AG09319 (cell line): ENCODE results near the gene SMCO4.
"Not testable (repeated sequence)": the region's sequence is repeated elsewhere in the genome, so short reads cannot be mapped to it uniquely, and the experiment has no call there.

Experiments used
- DNase-seq: peaks from one replicate; pipeline ENCODE4 v3.0.0-alpha.2; 2010; ENCODE audit warnings: low read depth; ENCODE audit errors: extremely low read depth
- CTCF ChIP-seq: IDR thresholded peaks from 2 replicates; pipeline ENCODE4 v1.5.1; 2011; ENCODE audit warnings: low read depth, mild to moderate bottlenecking, inconsistent platforms, low read length, moderate library complexity

SMCO4 gene

DNA sequence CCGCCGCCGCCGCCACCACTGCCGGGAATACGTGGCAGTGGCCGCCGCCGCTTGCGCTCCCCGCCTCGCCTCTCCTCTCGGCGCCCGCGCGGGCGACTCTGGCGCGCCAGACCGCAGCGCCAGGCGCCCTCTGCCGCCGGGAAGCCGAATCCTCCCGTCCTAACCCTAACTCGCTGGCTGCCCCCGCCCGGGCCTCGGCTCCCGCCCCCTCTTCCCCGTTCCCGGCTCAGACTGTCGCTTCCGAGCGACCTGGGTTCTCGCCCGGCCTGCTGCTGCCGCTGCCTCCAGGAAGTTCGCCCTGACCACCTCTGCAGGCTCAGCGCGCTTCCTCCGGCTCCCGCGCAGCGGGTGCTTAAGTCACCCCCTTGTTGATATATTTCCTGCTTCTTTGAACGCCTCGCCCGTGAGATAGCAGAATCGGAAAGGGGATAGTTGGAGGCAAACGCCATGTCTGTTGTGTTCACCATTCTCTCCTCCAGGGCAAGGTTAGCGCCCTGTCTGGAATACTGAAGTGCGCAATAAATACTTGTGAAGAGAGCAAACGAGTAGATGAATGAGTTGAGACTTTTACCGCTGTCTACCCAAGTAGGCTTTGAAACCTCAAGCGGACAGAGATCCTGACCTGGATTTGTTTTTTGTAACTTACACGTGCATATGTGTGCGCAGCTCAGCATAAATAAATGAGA is at the start of gene SMCO4:
TSS of gene SMCO4 (minus strand) at position 100 of the 686 bp plus-strand sequence. CDS start 64,202 bp downstream, outside the sequence.
- TF ChIP-seq CTCF = peak; percentile 55
- DNase-seq = peak; percentile 41

DNA sequence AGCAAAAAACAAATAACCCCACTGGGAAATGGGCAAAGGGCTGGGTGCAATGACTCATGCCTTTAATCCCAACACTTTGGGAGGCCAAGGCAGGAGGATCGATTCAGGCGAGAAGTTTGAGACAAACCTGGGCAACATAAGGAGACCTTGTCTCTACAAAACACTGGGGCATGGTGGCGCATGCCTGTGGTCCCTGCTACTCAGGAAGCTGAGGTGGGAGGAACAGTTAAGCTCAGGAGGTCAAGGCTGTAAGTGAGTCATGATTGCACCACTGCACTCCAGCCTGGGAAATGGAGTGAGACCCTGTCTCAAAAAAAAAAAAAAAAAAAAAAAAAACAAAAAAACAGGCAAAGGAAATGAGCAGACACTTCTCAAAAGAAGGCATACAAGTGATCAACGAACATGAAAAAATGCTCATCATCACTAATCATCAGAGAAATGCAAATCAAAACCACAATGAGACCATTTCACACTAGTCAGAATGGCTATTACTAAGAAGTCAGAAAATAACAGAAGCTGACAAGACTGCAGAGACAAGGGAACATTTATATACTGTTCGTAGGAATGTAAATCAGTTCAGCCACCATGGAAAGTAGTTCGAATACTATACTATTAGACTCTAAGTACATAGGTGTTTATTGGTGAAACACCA is 48.2 kb upstream of the SMCO4 start:
- no peak for TF ChIP-seq CTCF
- DNase-seq = no peak

GRCh38 chr11:93589347-93589746 is 46.2 kb upstream of the SMCO4 start:
- TF ChIP-seq CTCF = no peak
- no peak for DNase-seq

DNA sequence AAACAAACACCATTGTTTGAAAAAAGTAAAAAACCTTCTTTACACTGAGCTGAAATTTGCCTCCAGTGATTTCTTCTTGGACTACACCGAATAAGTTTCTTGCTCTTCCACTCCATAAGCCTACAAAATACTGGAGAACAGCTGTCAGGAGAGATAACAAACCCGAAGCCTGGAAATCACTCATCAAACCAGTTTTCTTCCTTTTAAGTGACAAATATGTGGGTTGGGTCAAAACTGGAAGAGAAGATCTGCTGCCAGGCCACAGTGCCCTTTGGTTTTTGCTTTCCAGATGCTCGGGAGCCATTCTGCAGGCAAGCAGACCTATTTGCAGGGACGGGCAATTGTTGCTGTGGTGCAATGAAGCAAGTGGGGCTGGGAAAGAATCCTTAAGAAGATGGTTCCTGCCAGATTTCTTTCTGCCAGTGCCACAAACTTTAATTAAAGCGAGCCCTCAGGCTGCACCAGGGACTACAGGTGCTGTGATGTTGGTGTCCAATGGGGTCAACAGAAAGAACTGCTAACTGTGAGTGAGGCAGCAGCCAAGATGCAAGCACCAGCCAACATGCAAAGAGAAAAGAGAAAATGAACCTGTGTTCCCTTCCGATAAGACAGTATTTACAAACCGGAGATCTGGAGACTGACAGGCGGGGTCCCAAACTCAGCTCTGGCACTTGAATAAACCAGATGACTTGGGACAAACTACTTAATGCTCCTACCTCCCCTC is 44.8 kb upstream of the SMCO4 start:
- DNase-seq = no peak
- no peak for TF ChIP-seq CTCF

- DNase-seq = not testable (repeated sequence)
Observed at GRCh38 chr11:93587425-93587824, 44.2 kb upstream of the SMCO4 start.

DNA sequence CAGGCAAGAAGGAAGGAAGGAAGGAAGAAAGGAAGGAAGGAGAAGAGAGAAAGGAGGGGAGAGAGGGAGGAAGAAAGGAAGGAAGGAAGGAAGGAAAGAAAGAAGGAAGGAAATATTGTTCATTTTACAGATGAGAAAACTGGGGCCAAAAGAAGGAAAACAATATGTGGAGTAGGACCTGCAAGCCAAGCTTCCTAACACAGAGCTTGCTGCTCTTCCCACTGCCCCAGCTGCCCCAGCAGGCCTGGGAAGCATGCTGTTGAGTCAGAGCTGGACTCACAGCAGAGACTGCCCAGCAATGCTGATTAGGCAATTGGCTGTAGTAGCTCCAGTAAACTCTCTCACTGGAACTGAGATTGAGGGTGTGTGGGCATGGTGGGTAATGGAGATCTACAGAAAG is 42.6 kb upstream of the SMCO4 start:
- TF ChIP-seq CTCF = no peak
- DNase-seq = no peak

DNA sequence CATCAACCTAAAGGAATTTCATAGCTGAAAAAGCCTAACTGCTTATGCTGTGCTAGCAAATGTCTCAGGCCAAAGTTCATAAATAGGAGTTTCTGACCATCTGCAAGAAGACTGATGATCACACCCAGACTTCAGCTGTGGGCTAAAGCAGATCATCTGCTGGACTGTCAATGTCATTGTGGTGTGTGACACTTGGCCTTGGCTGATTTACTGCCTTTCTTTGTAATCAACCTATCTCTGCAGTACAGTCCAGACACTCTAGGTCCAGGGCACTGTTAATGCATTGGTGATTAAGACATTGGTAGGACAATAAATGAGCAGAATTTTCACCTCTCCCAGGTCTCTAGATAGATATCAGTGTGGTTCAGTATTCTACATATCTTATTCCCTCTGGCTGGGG is 40.3 kb upstream of the SMCO4 start:
- TF ChIP-seq CTCF = no peak
- no peak for DNase-seq
